ENCODE results near the gene CTXND1.

DNA sequence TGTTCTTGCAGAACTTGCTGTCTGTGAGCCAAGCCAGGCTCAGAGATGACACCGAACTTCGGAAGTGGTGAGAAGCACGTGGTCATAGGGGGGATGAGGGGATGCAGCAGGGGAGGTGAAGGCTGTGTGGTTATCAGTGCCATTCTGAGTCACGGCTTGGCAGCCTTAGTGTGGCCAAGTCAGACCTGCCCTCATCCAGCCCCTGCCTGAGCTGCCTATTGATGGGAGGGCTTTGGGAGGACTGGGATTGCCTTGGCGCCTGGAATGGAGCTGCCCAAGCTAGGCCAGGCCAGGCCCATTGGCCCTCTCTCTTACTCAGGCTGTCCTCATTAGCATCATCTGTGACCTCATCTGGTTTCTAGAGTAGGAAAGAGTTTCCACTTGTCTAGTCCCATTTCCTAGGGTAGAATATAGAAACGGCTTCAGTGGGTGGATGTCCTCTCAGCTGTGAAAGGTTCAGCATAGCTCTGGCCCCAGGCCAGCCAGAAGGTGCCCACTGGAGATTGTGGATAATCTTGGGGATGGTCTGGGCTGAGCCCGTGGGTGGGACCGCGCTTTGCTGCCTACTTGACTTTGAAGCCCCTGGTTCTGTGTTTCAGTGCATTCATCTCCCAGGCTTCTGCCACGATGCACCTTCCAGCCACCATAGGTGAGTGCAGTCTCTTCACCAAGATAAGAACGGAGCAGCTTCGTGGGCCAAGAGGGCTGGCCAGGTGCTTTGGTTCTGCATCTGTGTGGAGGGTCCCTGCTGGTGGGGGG, 92.0 kb downstream of the CTXND1 start:
- no peak for TF ChIP-seq POLR2A (IDR thresholded peaks at IDR 0.05)
- TF ChIP-seq, protein P1, sequence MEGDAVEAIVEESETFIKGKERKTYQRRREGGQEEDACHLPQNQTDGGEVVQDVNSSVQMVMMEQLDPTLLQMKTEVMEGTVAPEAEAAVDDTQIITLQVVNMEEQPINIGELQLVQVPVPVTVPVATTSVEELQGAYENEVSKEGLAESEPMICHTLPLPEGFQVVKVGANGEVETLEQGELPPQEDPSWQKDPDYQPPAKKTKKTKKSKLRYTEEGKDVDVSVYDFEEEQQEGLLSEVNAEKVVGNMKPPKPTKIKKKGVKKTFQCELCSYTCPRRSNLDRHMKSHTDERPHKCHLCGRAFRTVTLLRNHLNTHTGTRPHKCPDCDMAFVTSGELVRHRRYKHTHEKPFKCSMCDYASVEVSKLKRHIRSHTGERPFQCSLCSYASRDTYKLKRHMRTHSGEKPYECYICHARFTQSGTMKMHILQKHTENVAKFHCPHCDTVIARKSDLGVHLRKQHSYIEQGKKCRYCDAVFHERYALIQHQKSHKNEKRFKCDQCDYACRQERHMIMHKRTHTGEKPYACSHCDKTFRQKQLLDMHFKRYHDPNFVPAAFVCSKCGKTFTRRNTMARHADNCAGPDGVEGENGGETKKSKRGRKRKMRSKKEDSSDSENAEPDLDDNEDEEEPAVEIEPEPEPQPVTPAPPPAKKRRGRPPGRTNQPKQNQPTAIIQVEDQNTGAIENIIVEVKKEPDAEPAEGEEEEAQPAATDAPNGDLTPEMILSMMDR (IDR thresholded peaks at IDR 0.05) = no peak
